Measurements from ENCODE around the gene LMBR1. TPM values are rescaled to one million over a fixed set of nuclear protein-coding genes. Genes with fewer than 3 reads are reported as not detected.

Gene LMBR1
- total and polyA plus RNA-seq, 2 donors (not counting 1 experiment from before 2014, with no cell fraction given) = 19.7 to 85.2 TPM

- Histone ChIP-seq H3K4me1 (ENCODE audit: control insufficient read depth in 2 of 2, insufficient read depth in 2 of 2, low read length in 2 of 2) (peaks cover 11 to 26% of the 10 kb centered on the region in 2 donors), H3K4me2 (replicated peaks; ENCODE audit: low read depth, low read length, poor library complexity, severe bottlenecking) (no peak overlapping the region), H3K27ac (ENCODE audit: low read length in 2 of 2) (no peak overlapping the region), H3K9ac (ENCODE audit: low read length) (no peak overlapping the region), H2AFZ (ENCODE audit: insufficient read depth, low read depth, low read length, poor library complexity, severe bottlenecking) (no peak overlapping the region), H3K27me3 (replicated peaks in 1 of 4; ENCODE audit: control extremely low read depth in 1 of 4, control insufficient read depth in 3 of 4, insufficient read depth in 4 of 4, low read length in 3 of 4) (peaks cover 0 to 6% (median 0%) of the 10 kb centered on the region in 4 experiments), H3K9me3 (ENCODE audit: control extremely low read depth in 1 of 3, control insufficient read depth in 2 of 3, insufficient read depth in 1 of 3, low read length in 2 of 3) (peaks cover 0 to 17% (median 0%) of the 10 kb centered on the region in 3 donors), H3K36me3 (replicated peaks in 1 of 2; ENCODE audit: control extremely low read depth in 1 of 2, control insufficient read depth in 1 of 2, extremely low read depth in 1 of 2, insufficient read depth in 2 of 2, low read length in 1 of 2) (no peaks in the 10 kb centered on the region), H3K4me3 (ENCODE audit: control extremely low read depth in 1 of 5, extremely low read depth in 1 of 5, insufficient read depth in 1 of 5, low read depth in 2 of 5, low read length in 4 of 5) (no peak overlapping the region), H3K79me2 (ENCODE audit: control insufficient read depth, insufficient read depth, low read length) (peaks cover 5% of the 10 kb centered on the region), H4K20me1 (ENCODE audit: control insufficient read depth, insufficient read depth, low read length, poor library complexity, severe bottlenecking) (no peaks in the 10 kb centered on the region)
- peaks cover 3% of the 10 kb centered on the region for H3K9me3 Mint-ChIP-seq (ENCODE audit: insufficient read depth)
- ATAC-seq (ENCODE audit: low read depth) (no peak), DNase-seq (no peak)
- H3K4me1 Mint-ChIP-seq = peaks cover 31% of the 10 kb centered on the region
- TF ChIP-seq CTCF (IDR thresholded peaks at IDR 0.05) (no peak), EZH2 (IDR thresholded peaks at IDR 0.05; ENCODE audit: borderline replicate concordance, insufficient read depth, low read depth, low read length, poor library complexity, severe bottlenecking) (no peak)
- POLR2A ChIA-PET = no interaction called here
- WGBS (ENCODE audit: insufficient coverage) = 93% methylated on average over 11 of the region's 13 CpGs
- H3K27me3 Mint-ChIP-seq = peaks cover 4% of the 10 kb centered on the region
- CTCF ChIA-PET = no interaction called here
- H3K27ac Mint-ChIP-seq = no peak overlapping the region
- H3K4me3 Mint-ChIP-seq = no peak overlapping the region
- intact Hi-C loops (cut with micrococcal nuclease) = loop anchor here (5.0 kb wide), 4 partner anchors 250 to 995 kb away; partner anchors contain the start of genes DNAJB6, LMBR1 and UBE3C
These were observed 250.5 kb downstream of the LMBR1 start for GRCh38 chr7:156642306-156643045.
